Lower lobe of right lung (tissue), 2 donors: ENCODE measurements around the gene VARS2. TPM values are rescaled to one million over a fixed set of nuclear protein-coding genes. Genes with fewer than 3 reads are reported as not detected.
A peak's percentile ranks its signal among the peaks of the same experiment; 100 is the strongest.
"Not testable (repeated sequence)": the region's sequence is repeated elsewhere in the genome, so short reads cannot be mapped to it uniquely, and the experiment has no call there.

ENCODE experiments used
- ATAC-seq, 2 donors: fragments of 200-7000 bp; cut with Tn5 transposase; one replicate each; pipeline ENCODE4 v1.9.1; 2020 to 2022; ENCODE audit warnings: mild to moderate bottlenecking in 2 of 2, moderate library complexity in 2 of 2
- DNase-seq: peaks from one replicate; pipeline ENCODE4 v3.0.0-alpha.2; 2020
- H3K27ac ChIP-seq: fragments of 200-600 bp; one replicate; pipeline ENCODE4 v1.8.0; 2022
- H3K27me3 ChIP-seq: fragments of 200-600 bp; one replicate; pipeline ENCODE4 v1.8.0; 2022; ENCODE audit warnings: low read depth
- H3K36me3 ChIP-seq: fragments of 200-600 bp; one replicate; pipeline ENCODE4 v1.8.0; 2022; ENCODE audit warnings: mild to moderate bottlenecking
- H3K4me1 ChIP-seq: fragments of 200-600 bp; one replicate; pipeline ENCODE4 v1.8.0; 2022
- H3K4me3 ChIP-seq: fragments of 200-600 bp; one replicate; pipeline ENCODE4 v1.8.0; 2022; ENCODE audit warnings: mild to moderate bottlenecking
- H3K9me3 ChIP-seq: fragments of 200-600 bp; one replicate; pipeline ENCODE4 v1.8.0; 2022
- CTCF ChIP-seq: fragments of 200-600 bp; IDR thresholded peaks from one replicate; pipeline ENCODE4 v1.8.0; 2022; ENCODE audit warnings: antibody characterized with exemption, mild to moderate bottlenecking
- intact Hi-C: fragments of 100-400 bp; cut with DNase I; formaldehyde crosslinking; loops from one replicate; pipeline ENCODE4 v1.11.0; 2022
- long read RNA-seq: library from polyadenylated mRNA; unstranded; transcript quantifications from one replicate; pipeline ENCODE4 v2.0.0, GENCODE V29; 2021
- total RNA-seq: library from RNA; stranded (reverse); fragmentation: NEBNext Ultra II Directional; extraction: Animal tissue kit (Norgen Biotek cat#: 25700); gene quantifications from one replicate; pipeline ENCODE4 v1.2.1, GENCODE V29; 2021
- donor health status: DM: no; HTN: yes; CAD: no; lungs with severe emphysema.

The VARS2 gene
- total RNA-seq, result 33.0 TPM
- long read RNA-seq, full-length matches to known transcripts, result 7 of 30 reads
- long read RNA-seq, partial matches to known transcripts, result 17 of 30 reads
- long read RNA-seq, other reads (novel, unspliced or antisense), result 6 of 30 reads

- Histone ChIP-seq H3K27ac (peak within 1 kb of the TSS; percentile 92), H3K36me3 (peaks cover 61% of the 10 kb centered on the region), H3K27me3 (no peaks in the 10 kb centered on the region), H3K4me3 (peak within 1 kb of the TSS; percentile 71), H3K9me3 (no peaks in the 10 kb centered on the region), H3K4me1 (peaks cover 46% of the 10 kb centered on the region)
- DNase-seq (peak; percentile 92), ATAC-seq (peak; percentile 97 to 98)
- peak; percentile 51 for TF ChIP-seq CTCF
- intact Hi-C loops, result loop anchor here (10.0 kb wide), 1 partner anchor 161 kb away; no protein-coding TSS in a partner anchor
Measured at GRCh38 chr6:30914076-30914853, at the start of gene VARS2. TSS of gene VARS2 (plus strand) at chr6:30914238. CDS start at chr6:30914837, 599 bp downstream.

DNA sequence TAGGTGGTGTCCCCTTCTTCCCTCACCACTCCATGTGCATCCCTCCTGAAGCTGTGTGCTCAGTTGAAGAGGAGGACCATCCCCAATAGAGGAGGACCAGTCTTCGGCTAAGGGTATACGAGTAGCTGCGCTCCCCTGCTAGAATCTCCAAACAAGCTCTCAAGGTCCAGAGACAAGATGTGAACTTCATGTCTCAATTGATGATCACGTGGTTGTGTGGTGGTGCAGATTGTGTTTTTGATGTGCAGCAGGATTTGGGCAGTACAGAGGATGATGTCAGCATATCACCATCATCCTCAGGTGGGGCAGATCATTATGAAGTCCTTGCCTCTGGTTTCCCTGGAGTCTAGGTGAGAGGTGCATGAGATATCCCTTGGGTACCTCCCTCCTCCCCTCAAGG lies 49.7 kb upstream of the VARS2 start:
- intact Hi-C loops, result no loop called here
- ATAC-seq (no peak), DNase-seq (no peak)
- H3K4me1 ChIP-seq, result no peaks in the 10 kb centered on the region
- H3K27me3 ChIP-seq, result no peaks in the 10 kb centered on the region
- no peak overlapping the region for H3K4me3 ChIP-seq
- TF ChIP-seq CTCF, result no peak
- no peaks in the 10 kb centered on the region for H3K36me3 ChIP-seq
- no peak overlapping the region for H3K27ac ChIP-seq
- no peaks in the 10 kb centered on the region for H3K9me3 ChIP-seq

DNA sequence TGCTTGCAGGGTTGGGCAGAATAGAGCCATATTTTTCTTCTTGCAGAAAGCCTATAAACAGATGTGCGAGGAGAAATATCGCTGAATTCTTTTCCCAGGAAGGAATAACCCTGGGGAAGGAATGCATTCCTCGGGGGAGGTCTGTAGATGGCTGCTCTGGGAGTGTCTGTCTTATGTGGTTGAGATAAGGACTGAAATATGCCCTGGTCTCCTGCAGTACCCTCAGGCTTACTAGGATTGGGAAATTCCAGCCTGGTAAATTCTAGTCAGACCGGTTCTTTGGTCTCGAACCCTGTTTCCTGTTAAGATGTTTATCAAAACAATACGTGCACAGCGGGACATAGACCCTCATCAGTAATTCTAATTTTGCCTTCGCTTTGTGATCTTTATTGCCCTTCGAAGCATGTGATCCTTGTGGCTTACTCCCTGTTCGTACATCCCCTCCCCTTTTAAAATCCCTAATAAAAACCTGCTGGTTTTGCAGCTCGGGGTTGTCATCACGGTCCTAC lies 44.7 kb upstream of the VARS2 start:
- H3K4me1 ChIP-seq, H3K9me3 ChIP-seq, H3K4me3 ChIP-seq, H3K27ac ChIP-seq, H3K36me3 ChIP-seq, H3K27me3 ChIP-seq, DNase-seq, ATAC-seq, intact Hi-C loops: not testable (repeated sequence)

GRCh38 chr6:30870546-30870945 lies 43.5 kb upstream of the VARS2 start:
- no peak overlapping the region for H3K4me3 ChIP-seq
- no peaks in the 10 kb centered on the region for H3K36me3 ChIP-seq
- DNase-seq (no peak), ATAC-seq (no peak)
- H3K27me3 ChIP-seq, result no peaks in the 10 kb centered on the region
- H3K4me1 ChIP-seq, result no peaks in the 10 kb centered on the region
- intact Hi-C loops, result loop anchor here (10.0 kb wide), 1 partner anchor 46 kb away; no protein-coding TSS in a partner anchor
- TF ChIP-seq CTCF, result no peak
- peaks cover 6% of the 10 kb centered on the region for H3K9me3 ChIP-seq
- H3K27ac ChIP-seq, result no peak overlapping the region

GRCh38 chr6:30871592-30872183 lies 42.4 kb upstream of the VARS2 start:
- Histone ChIP-seq H3K27ac (no peak overlapping the region), H3K4me1 (no peaks in the 10 kb centered on the region), H3K27me3 (no peaks in the 10 kb centered on the region), H3K36me3 (no peaks in the 10 kb centered on the region), H3K4me3 (no peak overlapping the region), H3K9me3 (peaks cover 6% of the 10 kb centered on the region)
- TF ChIP-seq CTCF, result no peak
- intact Hi-C loops, result loop anchor here (10.0 kb wide), 1 partner anchor 47 kb away; no protein-coding TSS in a partner anchor
- no peak for ATAC-seq
- DNase-seq, result no peak
